ENCODE data around the gene SNRNP25. TPM values are rescaled to one million over a fixed set of nuclear protein-coding genes. Genes with fewer than 3 reads are reported as not detected.

SNRNP25 gene
- polyA plus RNA-seq, 6 donors from 2014 or later, result 43.3 to 111 (median 67.2) TPM

DNA sequence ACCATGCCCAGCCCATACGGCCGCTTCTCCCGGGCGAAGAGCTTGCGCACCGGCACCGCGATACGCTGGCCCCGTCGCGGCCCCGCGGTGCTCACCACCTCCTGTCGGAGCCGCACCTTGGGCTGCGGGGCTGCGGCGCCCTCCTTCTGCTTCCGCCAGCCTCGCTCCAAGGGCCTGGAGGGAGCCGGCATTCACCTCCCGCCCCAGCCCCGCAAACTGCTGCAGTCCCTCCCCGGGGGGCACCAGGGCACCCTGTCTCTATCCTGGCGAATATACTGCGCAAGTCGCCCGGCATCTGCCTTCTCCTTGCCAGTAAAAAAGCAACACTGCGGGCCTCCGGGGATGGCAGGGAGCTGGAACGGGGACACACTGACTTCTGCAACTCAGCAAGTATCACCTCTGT is 8.3 kb downstream of the SNRNP25 start:
- H3K4me1 Mint-ChIP-seq, result peaks cover 5 to 22% (median 13%) of the 10 kb centered on the region in 3 donors
- peaks cover 0 to 1% (median 0%) of the 10 kb centered on the region in 7 donors for H3K9me3 Mint-ChIP-seq
- H3K27ac Mint-ChIP-seq, result no peak overlapping the region
- H3K4me3 Mint-ChIP-seq, result no peak overlapping the region
- peaks cover 0 to 4% (median 0%) of the 10 kb centered on the region in 3 donors for H3K27me3 Mint-ChIP-seq
- ATAC-seq (ENCODE audit: low read depth in 2 of 2) (no peak), DNase-seq (no peak)
- H3K36me3 Mint-ChIP-seq, result peaks cover 0 to 7% of the 10 kb centered on the region in 2 donors

DNA sequence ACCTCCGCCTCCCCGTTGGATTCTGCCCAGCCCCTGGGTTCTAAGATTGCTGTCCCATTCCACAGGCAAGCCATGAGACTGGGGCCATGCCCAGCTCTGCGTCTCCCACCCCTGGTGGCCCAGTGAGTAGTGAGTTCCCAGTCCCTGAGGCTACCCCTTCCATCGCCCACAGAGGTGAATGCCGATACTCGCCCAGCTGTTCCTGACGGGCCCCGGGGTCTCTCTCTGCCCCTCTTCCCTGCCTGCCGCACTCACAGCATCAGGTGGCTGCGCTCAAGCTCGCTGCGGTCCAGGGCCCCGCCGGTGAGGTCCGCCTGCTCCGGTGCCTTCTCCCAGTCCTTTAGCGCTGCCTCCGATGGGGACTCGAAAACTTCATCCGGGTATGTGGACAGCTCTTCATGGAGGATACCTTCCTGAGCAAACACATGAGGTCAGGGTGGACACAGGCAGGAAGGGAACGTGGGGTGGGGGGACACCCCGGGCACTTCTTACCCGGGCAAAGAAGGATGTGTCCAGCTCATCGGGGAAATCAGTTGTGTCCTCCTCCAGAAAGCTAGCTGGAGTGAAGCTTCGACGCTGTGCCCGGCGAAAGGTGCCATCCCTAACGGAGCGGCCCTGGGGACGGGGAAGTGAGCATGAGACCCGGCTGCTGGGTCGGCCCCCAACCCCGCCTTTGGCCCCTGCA is 8.8 kb downstream of the SNRNP25 start:
- no peak for DNase-seq
- H3K36me3 Mint-ChIP-seq, result peaks cover 0 to 7% of the 10 kb centered on the region in 2 donors
- H3K27me3 Mint-ChIP-seq, result peaks cover 0 to 8% (median 1%) of the 10 kb centered on the region in 3 donors
- ATAC-seq (ENCODE audit: low read depth in 2 of 2), result no peak
- peaks cover 5 to 22% (median 13%) of the 10 kb centered on the region in 3 donors for H3K4me1 Mint-ChIP-seq
- no peak overlapping the region for H3K27ac Mint-ChIP-seq
- no peak overlapping the region for H3K4me3 Mint-ChIP-seq
- peaks cover 0 to 1% (median 0%) of the 10 kb centered on the region in 7 donors for H3K9me3 Mint-ChIP-seq

DNA sequence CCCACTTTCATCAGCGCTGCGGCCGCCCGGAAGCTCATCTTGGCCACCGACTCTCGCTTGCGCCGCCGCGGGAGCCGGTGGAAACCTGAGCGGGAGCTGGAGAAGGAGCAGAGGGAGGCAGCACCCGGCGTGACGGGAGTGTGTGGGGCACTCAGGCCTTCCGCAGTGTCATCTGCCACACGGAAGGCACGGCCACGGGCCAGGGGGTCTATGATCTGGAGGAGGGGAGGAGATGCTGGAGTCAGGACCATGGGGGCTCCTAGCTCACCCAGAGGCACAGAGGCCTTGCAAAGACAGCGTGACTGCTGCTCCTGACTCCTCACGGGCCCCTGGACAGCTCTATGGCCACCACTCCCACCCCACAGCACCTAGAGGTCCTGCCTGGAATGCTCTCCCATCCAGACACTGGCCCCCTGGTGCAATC is 9.4 kb downstream of the SNRNP25 start:
- peaks cover 0 to 5% of the 10 kb centered on the region in 2 donors for H3K36me3 Mint-ChIP-seq
- peaks cover 0 to 1% (median 0%) of the 10 kb centered on the region in 7 donors for H3K9me3 Mint-ChIP-seq
- ATAC-seq (ENCODE audit: low read depth in 2 of 2), result no peak
- peaks cover 5 to 20% (median 13%) of the 10 kb centered on the region in 3 donors for H3K4me1 Mint-ChIP-seq
- DNase-seq, result no peak
- no peak overlapping the region for H3K4me3 Mint-ChIP-seq
- no peak overlapping the region for H3K27ac Mint-ChIP-seq
- peaks cover 0 to 12% (median 6%) of the 10 kb centered on the region in 3 donors for H3K27me3 Mint-ChIP-seq

DNA sequence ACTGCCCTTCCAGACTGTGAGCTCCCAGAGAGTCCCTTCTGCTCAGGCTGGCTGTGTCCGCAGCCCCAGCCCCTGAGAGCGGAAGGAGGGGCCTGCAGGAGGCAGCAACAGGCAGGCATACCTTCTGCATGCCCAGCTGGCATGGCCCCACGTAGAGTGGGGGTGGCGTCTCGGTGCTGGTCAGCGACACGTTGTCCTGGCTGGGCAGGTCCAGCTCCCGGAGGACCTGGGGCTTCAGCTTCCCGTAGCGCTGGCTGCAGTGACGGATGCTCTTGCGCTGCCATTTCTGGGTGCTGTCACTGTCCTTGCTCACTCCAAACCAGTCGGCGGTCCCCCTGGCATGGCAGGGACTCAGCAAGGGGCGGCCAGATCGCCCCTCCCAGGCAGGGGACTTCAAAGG is 9.8 kb downstream of the SNRNP25 start:
- H3K4me3 Mint-ChIP-seq, result no peak overlapping the region
- peaks cover 5 to 15% (median 11%) of the 10 kb centered on the region in 3 donors for H3K4me1 Mint-ChIP-seq
- no peak overlapping the region for H3K27ac Mint-ChIP-seq
- ATAC-seq (ENCODE audit: low read depth in 2 of 2) (no peak), DNase-seq (no peak)
- H3K27me3 Mint-ChIP-seq, result peaks cover 0 to 14% (median 6%) of the 10 kb centered on the region in 3 donors
- H3K9me3 Mint-ChIP-seq, result peaks cover 0 to 1% (median 0%) of the 10 kb centered on the region in 7 donors
- H3K36me3 Mint-ChIP-seq, result no peaks in the 10 kb centered on the region

DNA sequence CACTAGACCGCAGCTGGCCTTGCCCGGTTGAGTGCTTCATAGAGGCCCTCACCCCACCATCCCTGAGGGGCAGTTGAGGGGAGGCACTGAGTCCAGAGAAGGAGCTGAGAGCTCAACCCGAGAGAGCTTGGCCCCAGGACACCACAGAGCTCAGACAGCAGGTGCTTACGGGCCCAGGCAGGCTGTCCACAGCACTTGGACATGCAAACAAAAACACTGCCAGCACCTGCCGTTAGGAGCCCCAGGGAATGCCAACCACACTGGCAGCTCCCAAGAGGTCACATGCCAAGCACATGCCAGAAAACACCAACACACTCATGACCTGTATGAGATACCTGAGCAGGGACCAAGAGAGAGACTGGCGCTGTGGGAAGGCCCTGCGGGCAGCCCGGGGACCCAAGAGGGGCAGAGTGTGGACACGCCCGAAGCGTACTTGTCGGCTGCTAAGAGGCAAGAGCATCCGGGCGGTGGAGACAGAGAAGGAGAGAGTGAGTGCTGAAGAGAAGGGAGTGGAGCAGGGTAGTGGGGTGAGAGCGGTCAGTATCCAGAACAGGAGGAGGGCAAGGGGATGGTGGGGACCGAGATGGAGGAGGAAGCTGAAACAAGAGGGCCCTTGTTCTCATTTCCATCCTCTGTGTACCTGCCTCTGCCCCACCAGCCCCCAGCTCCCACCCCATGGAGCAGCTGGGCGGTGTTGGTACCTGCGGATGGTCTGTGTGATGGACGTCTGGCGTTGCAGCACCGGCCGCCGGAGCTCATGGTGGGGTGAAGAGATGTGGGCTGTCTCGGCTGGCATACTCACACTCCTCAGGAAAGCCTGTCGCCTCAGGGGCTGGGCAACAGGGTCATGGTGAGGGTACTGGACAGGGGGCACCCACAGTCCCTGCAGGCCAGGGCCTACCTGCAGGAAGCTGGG is 10.6 kb downstream of the SNRNP25 start:
- ATAC-seq (ENCODE audit: low read depth in 2 of 2), result no peak
- H3K4me1 Mint-ChIP-seq, result peaks cover 5 to 14% (median 9%) of the 10 kb centered on the region in 3 donors
- no peak overlapping the region for H3K27ac Mint-ChIP-seq
- H3K36me3 Mint-ChIP-seq, result no peaks in the 10 kb centered on the region
- H3K27me3 Mint-ChIP-seq, result peaks cover under 1 to 18% (median 6%) of the 10 kb centered on the region in 3 donors
- peaks cover 0 to 1% (median 0%) of the 10 kb centered on the region in 7 donors for H3K9me3 Mint-ChIP-seq
- DNase-seq, result no peak
- no peak overlapping the region for H3K4me3 Mint-ChIP-seq

DNA sequence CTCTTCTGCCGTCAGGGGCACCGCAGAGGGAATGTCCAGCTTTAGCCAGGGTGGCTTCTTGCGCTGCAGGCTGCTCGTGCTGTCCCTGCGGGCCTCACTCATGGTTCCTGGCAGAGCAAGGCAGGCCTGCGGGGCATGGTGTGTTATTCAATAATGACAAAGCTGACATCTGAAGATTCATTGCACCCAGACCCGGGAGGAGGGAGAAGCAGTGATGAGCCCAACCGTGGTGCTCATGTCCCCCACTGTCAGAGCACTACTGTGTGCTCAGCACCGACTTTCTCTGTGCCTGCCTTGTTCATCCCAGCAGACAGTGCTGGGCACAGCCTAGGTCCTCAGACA is 11.3 kb downstream of the SNRNP25 start:
- DNase-seq (no peak), ATAC-seq (ENCODE audit: low read depth in 2 of 2) (no peak)
- peaks cover 5 to 14% (median 9%) of the 10 kb centered on the region in 3 donors for H3K4me1 Mint-ChIP-seq
- no peak overlapping the region for H3K4me3 Mint-ChIP-seq
- peak overlapping the region in 1 of 6 donors; percentile 69 for H3K27ac Mint-ChIP-seq
- peaks cover 6 to 18% (median 6%) of the 10 kb centered on the region in 3 donors for H3K27me3 Mint-ChIP-seq
- no peaks in the 10 kb centered on the region for H3K36me3 Mint-ChIP-seq
- H3K9me3 Mint-ChIP-seq, result peaks cover 0 to 1% (median 0%) of the 10 kb centered on the region in 7 donors

DNA sequence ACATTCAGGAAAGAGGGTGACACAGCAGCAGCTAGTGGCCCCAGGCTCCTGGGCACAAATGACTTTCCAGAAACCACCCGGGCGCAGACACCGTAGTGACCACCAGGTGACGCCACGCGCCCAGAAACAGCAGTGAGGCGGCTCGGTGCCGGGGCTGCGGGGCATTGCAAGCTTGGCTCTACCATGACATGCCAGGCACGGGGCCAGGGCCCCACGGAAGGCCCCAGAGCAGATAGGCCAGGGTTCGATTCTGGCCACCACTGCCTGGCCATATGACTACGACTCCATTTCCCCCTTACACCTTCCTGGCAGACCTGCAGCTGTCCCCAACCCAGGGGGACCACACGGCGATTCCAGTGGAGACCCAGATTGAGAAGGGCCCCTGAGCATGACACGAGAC is 12.1 kb downstream of the SNRNP25 start:
- no peaks in the 10 kb centered on the region for H3K36me3 Mint-ChIP-seq
- H3K27ac Mint-ChIP-seq, result peak overlapping the region in 1 of 6 donors; percentile 63
- H3K9me3 Mint-ChIP-seq, result peaks cover 0 to 1% (median 0%) of the 10 kb centered on the region in 7 donors
- H3K4me1 Mint-ChIP-seq, result peaks cover 5 to 14% (median 9%) of the 10 kb centered on the region in 3 donors
- no peak overlapping the region for H3K4me3 Mint-ChIP-seq
- ATAC-seq (ENCODE audit: low read depth in 2 of 2), result peak; percentile 93 to 97
- peak; percentile 82 for DNase-seq
- H3K27me3 Mint-ChIP-seq, result peaks cover 6 to 21% (median 11%) of the 10 kb centered on the region in 3 donors

DNA sequence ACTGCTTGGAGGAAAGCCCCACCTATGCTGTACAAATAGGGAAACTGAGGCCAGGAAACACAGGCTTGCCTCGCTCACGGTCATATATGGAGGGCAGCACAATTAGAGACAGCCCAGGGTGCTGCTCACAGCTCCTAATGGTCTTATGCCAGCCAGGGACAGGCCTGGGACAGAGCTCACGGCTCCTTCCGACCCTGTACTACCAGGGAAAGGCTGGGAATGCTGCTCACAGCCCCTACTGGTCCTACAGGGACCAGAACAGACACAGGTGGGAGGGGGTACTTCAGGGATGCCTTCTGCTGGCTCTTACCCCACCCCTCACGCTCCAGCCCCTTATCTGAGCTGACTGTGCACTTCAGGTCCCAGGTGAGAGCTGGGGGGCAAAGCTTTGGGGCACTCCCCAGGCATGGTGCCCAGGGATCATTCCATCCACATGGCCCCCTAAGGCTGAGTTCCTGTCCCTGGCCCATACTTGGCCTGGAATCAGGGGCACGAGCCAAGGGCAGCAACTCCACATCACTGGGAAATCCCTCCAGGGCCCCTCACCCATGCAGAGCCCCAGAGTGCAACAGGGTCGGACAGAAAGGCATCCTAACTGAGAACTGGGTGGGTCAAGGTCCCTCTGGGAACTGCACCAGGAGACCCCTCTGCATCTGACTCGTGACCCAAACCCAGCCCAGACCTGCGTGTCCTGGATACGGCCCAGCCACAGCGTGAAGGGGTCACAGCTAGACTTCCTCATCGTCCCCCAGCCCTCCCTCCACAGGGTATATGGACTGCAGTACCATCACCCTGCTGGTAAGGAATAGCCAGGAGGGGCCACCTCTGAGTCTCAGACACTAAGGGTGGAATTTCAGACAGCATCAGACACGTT is 12.9 kb downstream of the SNRNP25 start:
- H3K27ac Mint-ChIP-seq, result peak overlapping the region in 1 of 6 donors; percentile 16
- peaks cover 7 to 14% (median 9%) of the 10 kb centered on the region in 3 donors for H3K4me1 Mint-ChIP-seq
- H3K4me3 Mint-ChIP-seq, result no peak overlapping the region
- ATAC-seq (ENCODE audit: low read depth in 2 of 2), result no peak
- no peaks in the 10 kb centered on the region for H3K36me3 Mint-ChIP-seq
- DNase-seq, result no peak
- H3K9me3 Mint-ChIP-seq, result peaks cover 0 to 1% (median 0%) of the 10 kb centered on the region in 7 donors
- H3K27me3 Mint-ChIP-seq, result peaks cover 6 to 28% (median 13%) of the 10 kb centered on the region in 3 donors

DNA sequence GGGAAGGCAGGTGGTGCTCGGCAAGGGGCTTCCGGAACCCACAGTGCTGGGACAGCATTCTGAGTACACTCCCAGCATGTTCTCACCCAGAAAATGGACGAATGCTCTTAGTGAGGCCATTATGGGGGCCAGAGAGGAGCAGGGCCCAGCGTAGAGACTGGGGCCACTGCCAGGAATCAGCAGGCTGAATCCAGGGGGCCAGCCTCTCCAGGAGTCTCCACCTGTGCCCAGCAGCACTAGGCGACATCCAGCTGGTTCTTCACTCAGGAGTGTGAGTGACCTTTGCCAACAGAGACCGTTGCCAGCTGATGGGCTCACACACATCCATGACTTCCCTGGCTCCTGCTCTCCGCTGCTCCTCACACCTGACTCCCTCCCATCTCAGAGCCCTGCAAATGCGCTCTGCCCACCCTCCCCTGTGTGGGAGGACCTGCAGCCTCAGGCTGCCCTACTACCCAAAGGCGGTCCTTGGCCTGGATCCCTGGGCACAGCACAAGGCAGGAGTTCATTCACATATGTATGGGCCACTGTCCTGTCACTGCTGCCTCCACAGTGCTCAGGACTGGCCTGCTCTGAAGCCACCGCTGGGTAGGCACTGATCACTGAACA is 13.7 kb downstream of the SNRNP25 start:
- ATAC-seq (ENCODE audit: low read depth in 2 of 2) (no peak), DNase-seq (no peak)
- H3K9me3 Mint-ChIP-seq, result peaks cover 0 to 1% (median 0%) of the 10 kb centered on the region in 7 donors
- H3K27ac Mint-ChIP-seq, result no peak overlapping the region
- H3K4me1 Mint-ChIP-seq, result peaks cover 7 to 14% (median 9%) of the 10 kb centered on the region in 3 donors
- H3K4me3 Mint-ChIP-seq, result no peak overlapping the region
- no peaks in the 10 kb centered on the region for H3K36me3 Mint-ChIP-seq
- peaks cover 6 to 27% (median 13%) of the 10 kb centered on the region in 3 donors for H3K27me3 Mint-ChIP-seq

DNA sequence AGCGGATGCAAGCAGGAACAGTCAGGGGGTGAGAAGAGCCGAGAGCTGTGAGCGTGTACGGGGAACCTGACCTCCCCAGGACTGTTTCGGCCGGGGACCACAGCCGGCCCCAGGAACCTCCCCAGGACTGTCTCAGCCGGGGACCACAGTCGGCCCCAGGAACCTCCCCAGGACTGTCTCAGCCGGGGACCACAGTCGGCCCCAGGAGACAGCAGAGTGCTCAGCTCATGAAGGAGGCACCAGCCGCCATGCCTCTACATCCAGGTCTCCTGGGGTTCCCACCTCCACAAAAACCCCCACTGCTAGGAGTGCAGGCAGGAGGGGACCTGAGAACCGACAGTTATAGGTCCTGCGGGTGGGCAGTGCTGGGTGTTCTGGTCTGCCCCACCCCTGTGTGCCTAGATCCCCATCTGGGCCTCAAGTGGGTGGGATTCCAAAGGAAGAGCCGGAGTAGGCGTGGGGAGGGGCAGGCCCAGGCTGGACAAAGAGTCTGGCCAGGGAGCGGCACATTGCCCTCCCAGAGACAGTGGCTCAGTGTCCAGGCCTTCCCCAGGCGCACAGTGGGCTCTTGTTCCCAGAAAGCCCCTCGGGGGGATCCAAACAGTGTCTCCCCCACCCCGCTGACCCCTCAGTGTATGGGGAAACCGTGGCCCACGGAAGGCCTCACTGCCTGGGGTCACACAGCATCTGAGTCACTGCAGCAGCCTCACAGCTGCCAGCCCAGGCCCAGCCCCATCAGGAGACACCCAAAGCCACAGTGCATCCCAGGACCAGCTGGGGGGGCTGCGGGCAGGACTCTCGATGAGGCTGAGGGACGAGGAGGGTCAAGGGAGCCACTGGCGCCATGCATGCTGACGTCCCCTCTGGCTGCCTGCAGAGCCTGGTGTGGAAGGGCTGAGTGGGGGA is 14.5 kb downstream of the SNRNP25 start:
- Mint-ChIP-seq H3K27me3 (peaks cover 11 to 32% (median 20%) of the 10 kb centered on the region in 3 donors), H3K9me3 (peaks cover 0 to 2% (median 0%) of the 10 kb centered on the region in 7 donors), H3K4me1 (peaks cover 11 to 19% (median 14%) of the 10 kb centered on the region in 3 donors), H3K36me3 (no peaks in the 10 kb centered on the region), H3K4me3 (no peak overlapping the region), H3K27ac (no peak overlapping the region)
- DNase-seq, result no peak
- ATAC-seq (ENCODE audit: low read depth in 2 of 2), result no peak

DNA sequence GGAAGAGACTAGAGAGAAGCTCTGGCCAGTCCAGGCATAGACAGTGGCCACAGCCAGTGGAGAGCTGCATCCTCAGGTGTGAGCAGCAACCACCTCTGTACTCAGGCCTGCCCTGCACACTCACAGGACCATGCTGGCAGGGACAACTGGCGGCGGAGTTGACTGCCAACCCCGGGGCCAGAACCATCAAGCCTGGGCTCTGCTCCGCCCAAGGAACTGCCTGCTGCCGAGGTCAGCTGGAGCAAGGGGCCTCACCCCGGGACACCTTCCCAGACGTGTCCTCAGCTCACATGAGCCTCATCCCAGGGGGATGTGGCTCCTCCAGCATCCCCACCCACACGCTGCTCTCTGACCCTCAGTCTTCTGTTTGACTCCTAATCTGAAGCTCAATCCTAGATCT is 15.6 kb downstream of the SNRNP25 start:
- DNase-seq (no peak), ATAC-seq (ENCODE audit: low read depth in 2 of 2) (no peak)
- H3K36me3 Mint-ChIP-seq, result no peaks in the 10 kb centered on the region
- H3K9me3 Mint-ChIP-seq, result peaks cover 0 to 2% (median 0%) of the 10 kb centered on the region in 7 donors
- no peak overlapping the region for H3K4me3 Mint-ChIP-seq
- peaks cover 11 to 43% (median 30%) of the 10 kb centered on the region in 3 donors for H3K27me3 Mint-ChIP-seq
- peak overlapping the region in 1 of 6 donors; percentile 19 for H3K27ac Mint-ChIP-seq
- peaks cover 11 to 19% (median 14%) of the 10 kb centered on the region in 3 donors for H3K4me1 Mint-ChIP-seq

All from naive B cell (primary cell).